SIG-M5 treated with dmso at 0.1 percent for 504 hours (cell line): ENCODE data around the gene CFAP410.
"Not testable (repeated sequence)": the region's sequence is repeated elsewhere in the genome, so short reads cannot be mapped to it uniquely, and the experiment has no call there.

Source experiments
- DNase-seq: peaks from one replicate; lab custom pipeline; 2025; ENCODE audit not compliant: unreplicated experiment; lab: John Stamatoyannopoulos, UW

CFAP410 gene

DNA sequence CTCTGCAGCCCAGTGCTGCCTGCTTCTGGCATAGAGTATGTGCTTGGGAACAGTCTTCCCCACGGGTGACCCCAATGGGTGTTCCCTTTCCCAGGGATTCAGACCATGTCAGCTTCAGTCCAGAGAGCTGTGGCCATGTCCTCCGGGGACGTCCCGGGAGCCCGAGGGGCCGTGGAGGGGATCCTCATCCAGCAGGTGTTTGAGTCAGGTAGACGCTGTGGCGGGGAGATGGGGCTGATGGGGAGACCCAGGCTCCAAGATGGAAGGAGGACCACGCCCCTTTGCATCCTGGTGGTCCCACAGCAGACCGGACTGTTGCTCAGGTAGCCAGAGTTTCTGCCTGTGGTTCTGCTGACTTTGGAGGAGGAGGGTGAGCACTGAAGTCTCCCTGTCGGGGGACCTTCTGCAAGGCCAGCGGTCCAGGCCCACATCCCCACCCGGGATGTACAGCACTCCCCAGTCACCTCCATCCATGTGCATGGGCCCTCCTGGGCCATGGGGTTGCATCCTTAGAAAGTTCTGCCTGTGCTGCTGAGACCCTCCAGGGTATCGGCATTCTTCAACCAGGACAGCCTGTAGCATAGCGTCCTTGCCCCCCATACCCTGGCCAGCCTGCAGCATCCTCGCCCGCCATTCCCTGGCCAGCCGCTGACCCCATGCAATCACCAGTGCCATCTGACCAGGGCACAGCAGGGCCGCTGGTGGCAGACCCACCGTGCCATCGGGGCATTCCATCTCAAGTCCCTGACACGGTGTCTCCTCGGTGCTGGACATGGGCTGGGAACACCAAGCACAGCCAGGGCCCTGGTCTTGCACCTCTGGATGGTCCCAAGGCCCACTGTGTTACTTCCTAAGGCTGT is 50.7 kb downstream of the CFAP410 start:
- DNase-seq = no peak

DNA sequence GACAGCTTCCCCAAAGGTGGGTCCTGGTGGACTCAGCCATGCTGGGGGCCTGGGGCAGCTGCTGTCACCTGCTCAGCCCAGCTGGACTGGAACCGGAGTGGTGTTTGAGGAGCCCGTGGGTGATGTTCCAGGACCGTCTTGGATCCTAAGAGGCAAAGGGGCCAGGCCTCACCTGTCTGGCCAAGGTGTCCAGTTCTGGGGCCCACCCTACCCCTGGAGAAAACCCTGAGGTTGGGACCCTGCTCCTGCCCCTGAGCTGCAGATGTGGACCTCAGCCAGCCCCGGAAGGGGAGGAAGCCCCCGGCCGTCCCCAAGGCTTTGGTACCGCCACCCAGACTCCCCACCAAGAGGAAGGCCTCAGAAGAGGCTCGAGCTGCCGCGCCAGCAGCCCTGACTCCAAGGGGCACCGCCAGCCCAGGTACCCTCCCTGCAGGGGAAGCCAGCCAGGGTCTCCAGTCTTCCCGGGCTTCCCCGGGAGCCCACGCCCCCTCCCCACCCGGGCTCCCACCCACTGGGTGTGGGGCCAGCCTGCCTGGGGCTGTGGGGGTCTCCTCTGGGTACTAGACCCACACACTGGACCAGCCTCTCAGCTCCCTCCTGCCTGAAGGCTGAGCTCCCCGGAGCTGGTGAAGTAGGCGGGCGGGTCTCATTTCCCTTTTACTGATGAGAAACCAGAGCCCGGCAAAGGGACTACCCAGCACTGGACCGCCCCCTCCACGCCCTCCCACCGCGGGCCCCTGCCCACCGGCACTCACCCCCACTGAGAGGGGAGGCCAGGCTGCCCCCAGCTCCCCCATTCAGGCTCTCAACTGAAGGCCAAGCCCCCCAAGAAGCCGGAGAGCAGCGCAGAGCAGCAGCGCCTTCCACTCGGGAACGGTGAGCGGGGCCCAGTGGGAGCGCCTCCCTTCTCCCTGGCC is 52.2 kb downstream of the CFAP410 start:
- no peak for DNase-seq

- no peak for DNase-seq
Measured at GRCh38 chr21:44286086-44286715, 53.0 kb downstream of the CFAP410 start.

DNA sequence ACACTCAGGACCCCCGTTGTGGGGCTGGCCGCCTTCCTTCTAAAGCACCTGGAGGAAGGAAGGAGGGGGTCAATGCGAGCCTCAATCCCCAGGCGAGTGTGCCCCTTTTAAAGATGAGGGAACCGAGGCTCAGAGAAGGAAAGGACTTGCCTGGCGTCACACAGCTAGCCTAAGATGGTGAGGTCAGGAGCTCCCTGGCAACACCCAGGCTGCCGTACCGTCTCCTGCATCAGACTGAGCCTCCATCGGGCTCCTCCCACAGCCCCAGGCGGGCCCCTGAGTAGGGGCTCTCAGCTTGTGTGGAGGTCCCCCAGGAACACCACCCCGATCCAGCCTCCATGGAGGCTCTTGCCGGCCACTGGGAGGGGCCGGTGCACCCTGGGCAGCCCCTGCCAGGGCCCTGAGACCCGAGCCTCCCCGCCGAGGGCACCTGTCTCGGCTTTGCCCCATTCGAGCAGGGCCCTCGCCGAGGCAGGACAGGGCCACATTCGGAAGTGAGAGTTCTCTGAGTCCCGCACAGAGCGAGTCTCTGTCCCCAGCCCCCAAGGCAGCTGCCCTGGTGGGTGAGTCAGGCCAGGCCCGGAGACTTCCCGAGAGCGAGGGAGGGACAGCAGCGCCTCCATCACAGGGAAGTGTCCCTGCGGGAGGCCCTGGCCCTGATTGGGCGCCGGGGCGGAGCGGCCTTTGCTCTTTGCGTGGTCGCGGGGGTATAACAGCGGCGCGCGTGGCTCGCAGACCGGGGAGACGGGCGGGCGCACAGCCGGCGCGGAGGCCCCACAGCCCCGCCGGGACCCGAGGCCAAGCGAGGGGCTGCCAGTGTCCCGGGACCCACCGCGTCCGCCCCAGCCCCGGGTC is 53.8 kb downstream of the CFAP410 start, which contains the start of gene AIRE:
Gene AIRE (plus strand): TSS at position 739 of the 855 bp plus-strand sequence. CDS start 131 bp downstream, outside the sequence.
- no peak for DNase-seq

GRCh38 chr21:44283948-44284347 is 55.2 kb downstream of the CFAP410 start:
- no peak for DNase-seq

DNA sequence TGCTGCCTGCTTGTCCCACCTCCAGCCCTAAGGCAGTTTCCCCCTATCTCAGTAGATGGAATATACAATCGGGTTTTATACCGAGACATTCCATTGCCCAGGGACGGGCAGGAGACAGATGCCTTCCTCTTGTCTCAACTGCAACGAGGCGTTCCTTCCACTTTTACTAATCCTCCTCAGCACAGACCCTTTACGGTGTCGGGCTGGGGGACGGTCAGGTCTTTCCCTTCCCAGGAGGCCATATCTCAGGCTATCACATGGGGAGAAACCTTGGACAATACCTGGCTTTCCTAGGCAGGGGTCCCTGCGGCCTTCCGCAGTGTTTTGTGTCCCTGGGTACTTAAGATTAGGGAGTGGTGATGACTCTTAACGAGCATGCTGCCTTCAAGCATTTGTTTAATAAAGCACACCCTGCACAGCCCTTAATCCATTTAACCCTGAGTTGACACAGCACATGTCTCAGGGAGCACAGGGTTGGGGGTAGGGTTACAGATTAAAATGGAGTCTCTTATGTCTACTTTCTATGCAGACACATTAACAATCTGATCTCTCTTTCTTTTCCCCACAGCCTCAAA is 55.9 kb downstream of the CFAP410 start:
- not testable (repeated sequence) for DNase-seq

DNA sequence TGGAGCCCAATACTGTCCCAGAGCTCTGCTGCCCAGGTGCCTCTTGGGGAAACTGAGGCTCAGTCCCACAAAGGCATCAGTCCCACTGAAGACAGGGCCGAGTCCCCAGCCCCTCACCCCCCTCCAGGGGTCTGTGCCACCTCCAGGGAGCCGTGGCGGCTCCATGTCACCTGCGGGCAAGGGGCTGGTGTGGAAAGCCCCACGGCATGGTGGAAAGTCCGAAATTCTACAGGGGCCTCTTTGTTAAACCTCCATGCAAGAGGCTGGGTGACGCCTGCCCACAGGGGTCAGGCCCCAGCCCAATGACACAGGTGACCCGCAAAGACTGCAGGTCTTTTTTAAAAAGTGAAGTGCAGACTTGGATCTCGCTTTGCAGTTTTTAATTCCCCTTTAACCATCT is 56.8 kb downstream of the CFAP410 start:
- DNase-seq = no peak

DNA sequence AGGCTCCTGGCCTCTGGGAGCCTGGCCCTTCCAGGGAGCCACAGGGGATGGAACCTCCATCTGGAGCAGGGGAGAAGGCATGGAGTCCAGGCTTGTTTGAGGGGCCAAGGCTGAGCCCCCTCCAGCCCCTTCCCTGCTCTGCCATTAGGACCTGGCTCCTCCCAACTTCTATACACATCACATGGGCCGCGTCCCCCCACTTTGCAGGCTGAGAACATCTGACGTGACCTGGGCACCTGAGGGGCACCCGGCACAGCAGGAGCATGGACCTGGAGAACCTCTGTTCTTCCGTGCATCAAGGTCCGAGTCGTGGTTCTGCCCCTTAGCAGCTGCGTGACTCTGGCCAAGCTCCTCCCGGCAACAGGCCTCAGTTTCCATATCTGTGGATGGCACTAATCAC is 57.4 kb downstream of the CFAP410 start:
- no peak for DNase-seq

GRCh38 chr21:44279354-44280260 is 59.6 kb downstream of the CFAP410 start:
- DNase-seq = no peak
